Measurements from ENCODE around the gene GSTA5.
"Not testable (repeated sequence)": the region's sequence is repeated elsewhere in the genome, so short reads cannot be mapped to it uniquely, and the experiment has no call there.

The GSTA5 gene

DNA sequence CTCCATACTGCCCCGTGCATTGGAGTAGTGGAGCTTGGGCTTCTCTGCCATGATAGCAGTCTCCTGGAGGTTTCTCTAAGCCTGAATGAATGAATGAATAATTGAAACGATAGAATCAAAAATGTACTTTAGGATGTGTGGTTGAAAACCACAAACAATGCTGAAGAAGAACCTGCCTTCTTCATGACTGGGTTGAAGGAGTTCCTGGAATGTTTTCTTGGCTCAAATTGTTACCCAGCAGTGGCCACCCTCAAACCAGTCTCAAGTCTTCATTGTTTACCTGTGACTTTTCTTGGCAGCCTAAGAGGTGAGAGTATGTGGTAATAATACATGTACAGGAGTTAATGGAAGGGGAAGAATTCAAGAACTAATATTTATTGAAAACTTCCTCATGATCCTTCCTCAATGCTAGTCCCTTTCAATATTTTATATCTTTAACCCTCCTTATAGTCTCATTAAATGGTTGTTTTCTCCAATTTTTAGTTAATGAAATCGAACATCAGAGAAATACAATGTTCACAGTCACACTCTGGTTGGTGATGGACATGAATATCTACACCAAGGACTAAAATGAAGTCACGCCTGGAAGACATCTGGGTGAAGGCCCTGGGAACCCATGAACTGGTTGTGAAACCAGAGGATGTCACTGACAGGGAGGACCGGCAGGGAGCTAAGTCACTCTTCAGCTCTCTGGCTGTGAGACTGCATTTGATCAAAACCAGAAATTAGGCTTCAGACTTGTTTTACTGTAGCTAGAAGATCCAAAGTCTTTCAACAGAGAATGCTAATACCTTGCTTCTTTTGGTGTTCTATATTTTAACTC lies at the start of gene GSTA5:
TSS of gene GSTA5 (minus strand) at position 51 of the 823 bp plus-strand sequence.
- DNase-seq = no peak

- no peak for DNase-seq
Observed at GRCh38 chr6:52890018-52890417, 49.4 kb upstream of the GSTA5 start.

DNA sequence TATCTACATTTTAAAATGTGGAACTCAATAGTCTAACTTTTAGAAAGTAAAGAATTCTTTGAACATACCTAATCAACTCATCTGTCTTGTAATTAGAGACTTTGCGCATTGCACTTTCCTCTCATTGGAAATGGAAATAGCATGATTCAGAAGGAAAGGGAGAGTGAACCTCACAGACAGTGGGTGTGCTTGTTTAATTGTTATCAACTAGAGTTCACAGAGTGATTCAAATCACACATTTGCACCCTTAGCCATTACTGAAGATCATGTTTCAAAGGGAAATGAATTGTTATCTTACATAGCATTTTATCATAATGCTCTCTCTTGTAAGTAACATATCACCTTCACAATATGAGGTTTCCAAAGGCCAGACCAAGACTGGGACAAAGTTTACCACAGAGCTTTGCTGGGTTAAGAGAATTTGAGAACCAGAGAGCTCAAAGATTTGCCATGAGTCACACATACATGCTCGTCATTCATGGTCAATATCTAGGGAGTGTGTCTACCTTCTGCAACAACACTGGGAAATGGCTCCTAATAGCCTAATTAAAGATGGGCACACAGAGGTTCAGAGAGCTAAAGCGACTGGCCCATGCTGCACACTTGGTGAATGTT lies 47.4 kb upstream of the GSTA5 start:
- DNase-seq = no peak

- peak; percentile 62 for DNase-seq
Observed at GRCh38 chr6:52881996-52882841, 41.6 kb upstream of the GSTA5 start.

GRCh38 chr6:52881662-52881995 lies 41.0 kb upstream of the GSTA5 start:
- no peak for DNase-seq

- DNase-seq = no peak
Observed at GRCh38 chr6:52877786-52878185, 37.2 kb upstream of the GSTA5 start.

DNA sequence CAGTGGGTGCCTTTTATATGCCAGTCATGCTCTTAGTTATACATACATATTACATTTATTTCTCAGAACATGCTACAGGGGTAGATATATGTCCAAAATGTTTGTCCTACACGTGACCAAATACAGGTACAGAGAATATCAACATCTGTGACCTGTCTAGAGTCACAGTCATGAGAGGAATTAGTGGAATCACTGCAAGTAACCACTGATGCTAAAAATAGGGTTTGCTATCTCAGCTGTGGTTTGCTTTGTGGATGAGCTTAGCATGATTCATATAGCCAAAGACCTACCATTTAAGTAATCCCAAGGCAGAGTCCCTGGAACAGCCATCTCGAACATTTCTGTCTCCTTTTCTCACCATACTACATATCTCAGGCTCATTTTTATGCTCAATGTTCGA lies 36.6 kb upstream of the GSTA5 start:
- DNase-seq = no peak

DNA sequence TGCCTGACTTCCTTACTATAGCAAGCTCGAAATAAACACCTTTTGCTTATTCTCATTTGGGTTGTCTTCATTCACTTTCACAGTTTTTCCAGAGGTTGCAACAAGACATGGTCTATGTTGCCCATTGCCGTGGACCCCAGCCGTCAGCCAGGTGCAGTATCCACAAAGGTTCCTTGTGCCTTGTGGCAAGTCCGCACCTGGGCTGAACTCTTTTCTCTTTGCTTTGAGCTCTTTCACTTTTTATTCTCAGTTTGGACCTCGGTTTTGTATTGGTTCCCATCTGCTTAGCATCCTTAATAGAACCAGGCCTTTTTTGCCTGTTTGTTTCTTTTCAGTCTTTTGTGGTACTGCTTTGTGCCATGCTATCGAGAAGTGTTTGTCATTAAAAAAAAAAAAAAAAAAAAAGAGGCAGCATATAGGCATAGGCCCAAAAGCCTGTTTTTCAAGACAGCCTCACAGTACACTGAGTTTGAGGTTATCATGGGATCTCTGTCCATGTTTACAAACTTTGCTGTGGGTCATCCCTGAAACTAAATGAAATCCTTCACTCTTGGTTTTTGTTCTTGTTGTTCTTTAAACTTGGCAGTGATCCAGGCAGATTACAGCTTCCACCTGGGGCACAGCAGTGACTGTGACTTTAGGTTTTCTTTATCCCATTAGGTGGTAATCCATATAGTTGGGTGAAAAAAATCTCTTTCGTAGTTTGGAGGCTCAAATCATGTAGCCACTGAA lies 35.6 kb upstream of the GSTA5 start:
- DNase-seq = no peak

- no peak for DNase-seq
Observed at GRCh38 chr6:52872031-52872430, 31.4 kb upstream of the GSTA5 start.

GRCh38 chr6:52871621-52872020 lies 31.0 kb upstream of the GSTA5 start:
- DNase-seq = no peak

DNA sequence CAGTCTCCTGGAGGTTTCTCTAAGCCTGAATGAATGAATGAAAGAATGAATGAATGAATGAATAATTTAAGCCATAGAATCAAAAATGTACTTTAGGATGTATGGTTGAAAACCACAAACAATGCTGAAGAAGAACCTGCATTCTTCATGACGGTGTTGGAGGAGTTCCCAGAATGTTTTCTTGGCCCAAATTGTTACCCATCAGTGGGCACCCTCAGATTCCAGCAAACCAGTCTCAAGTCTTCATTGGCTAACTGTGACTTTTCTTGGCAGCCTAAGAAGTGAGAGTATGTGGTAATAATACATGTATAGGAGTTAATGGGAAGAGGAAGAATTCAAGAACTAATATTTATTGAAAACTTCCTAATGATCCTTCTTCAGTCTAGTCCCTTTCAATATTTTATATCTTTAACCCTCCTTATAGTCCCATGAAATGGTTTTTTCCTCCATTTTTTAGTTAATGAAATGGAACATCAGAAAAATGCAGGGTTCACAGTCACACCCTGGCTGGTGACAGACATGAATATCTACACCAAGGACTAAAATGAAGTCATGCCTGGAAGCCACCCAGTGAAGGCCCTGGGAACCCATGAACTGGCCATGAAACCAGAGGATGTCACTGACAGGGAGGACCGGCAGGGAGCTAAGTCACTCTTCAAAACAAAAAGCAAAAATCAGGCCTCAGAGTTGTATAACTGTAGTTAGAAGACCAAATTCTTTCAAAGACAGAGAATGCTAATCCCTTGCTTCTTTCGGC lies 29.9 kb upstream of the GSTA5 start:
- DNase-seq = not testable (repeated sequence)

DNA sequence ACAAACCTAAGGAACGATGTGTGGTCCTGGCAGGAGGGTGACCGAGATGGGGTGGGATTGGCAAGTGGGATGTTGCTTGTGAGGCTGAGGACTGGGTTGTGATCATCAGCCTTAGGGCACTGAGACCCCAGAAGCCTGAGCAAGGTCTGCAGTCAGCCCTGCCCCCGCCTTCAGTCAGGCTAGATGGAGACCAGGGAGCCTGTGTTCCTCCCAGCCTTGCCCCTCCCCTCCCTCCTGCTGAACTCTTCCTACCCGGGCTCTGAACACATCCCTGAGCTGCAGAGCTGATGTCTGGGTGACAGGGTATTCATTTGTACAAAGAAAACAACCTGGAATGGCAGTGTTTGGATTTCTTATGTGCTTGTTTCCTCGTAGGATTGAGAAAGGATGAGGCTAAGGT lies 28.3 kb upstream of the GSTA5 start:
- not testable (repeated sequence) for DNase-seq

GRCh38 chr6:52868240-52868639 lies 27.6 kb upstream of the GSTA5 start:
- DNase-seq = no peak

DNA sequence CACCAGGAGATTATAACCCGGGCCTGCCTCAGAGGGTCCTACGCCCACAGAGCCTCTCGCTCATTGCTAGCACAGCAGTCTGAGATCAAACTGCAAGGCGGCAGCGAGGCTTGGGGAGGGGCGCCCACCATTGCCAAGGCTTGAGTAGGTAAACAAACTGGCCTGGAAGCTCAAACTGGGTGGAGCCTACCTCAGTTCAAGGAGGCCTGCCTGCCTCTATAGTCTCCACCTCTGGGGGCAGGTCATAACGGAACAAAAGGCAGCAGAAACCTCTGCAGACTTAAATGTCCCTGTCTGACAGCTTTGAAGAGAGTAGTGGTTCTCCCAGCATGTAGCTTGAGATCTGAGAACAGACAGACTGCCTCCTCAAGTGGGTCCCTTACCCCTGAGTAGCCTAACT lies 20.5 kb upstream of the GSTA5 start:
- DNase-seq = not testable (repeated sequence)

DNA sequence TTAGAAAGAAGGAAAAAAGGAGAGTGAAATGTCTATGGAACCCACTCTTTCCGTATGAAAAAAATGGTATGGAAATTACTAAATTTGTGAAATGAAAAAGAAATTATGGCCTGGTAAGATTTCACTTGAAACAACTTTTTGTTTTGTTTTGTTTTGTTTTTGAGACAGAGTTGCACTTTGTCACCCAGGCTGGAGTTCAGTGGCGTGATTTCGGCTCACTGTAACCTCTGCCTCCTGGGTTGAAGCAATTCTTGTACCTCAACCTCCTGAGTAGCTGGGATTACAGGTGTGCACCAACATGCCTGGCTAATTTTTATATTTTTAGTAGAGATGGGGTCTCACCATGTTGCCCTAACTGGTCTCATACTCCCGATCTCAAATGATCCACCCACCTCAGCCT lies 17.8 kb upstream of the GSTA5 start:
- DNase-seq = no peak

DNA sequence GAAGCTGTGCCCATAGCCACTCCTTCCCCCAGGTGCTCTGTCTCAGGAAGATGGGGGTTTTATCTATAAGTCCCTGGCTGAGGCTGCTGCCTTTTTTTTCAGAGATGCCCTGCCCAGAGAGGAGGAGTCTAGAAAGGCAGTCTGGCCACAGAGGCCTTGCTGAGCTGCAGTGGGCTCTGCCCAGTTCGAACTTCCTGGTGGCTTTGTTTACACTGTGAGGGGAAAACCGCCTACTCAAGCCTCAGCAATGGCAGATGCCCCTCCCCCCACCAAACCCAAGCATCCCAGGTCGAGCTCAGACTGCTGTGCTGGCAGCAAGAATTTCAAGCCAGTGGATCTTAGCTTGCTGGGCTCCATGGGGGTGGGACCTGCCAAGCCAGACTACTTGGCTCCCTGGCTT lies 15.5 kb upstream of the GSTA5 start:
- DNase-seq = not testable (repeated sequence)

DNA sequence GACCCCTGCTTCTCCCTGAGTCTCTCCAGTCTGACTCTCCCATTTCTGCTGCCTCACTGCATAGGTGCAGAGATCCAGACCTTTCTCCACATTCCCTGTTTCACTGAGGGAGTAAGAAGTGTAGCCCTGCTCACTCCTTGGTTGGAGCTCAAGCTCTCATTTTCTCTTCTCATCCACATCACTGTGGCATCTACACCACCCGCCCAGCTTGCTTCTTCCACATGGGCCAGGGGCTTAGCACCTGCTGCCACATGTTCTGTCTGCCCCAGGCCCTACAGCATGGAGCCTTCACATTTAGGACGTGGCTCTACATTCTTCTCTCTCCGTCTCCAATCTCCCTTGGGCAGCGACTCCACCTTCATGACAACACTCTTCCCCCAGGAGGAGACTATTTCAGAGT lies 8.5 kb upstream of the GSTA5 start:
- no peak for DNase-seq

GRCh38 chr6:52846002-52846401 lies 5.4 kb upstream of the GSTA5 start:
- no peak for DNase-seq

DNA sequence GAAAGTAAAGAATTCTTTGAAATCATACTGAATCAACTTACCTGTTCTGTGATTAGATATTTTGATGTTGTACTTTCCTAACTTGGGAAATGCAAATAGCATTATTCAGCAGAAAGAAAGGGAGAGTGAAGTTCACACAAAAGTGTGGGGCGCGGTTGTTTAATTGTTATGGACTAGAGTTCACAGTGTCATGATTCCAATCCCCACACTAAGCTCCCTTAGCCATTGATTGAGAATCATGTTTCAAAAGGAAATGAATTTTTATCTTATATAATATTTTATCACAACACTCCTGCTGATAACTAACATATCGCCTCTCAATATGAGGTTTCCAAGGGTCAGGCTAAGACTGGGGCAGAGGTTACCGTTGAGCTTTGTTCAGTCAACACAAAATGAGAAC lies 3.0 kb upstream of the GSTA5 start:
- no peak for DNase-seq

GRCh38 chr6:52839124-52840055 lies 1.2 kb downstream of the GSTA5 start:
- no peak for DNase-seq

DNA sequence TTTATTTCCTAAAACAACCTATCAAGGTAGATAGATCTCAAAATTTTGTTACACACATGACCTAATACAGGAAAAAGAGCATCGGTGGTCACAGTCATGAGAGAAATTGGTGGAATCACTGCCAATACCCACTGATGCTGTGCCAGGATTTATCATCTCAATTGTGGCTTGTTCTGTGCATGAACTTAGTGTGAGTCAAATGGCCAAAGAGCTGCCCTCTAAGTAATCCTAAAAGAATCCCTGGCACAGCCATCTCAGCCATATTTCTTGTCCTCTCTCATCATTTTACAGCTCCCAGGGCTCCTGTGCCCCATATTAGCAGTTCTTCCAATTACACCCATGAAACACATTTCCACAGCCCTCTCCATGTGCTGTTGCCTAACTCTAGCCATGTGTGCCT lies 6.1 kb downstream of the GSTA5 start:
- DNase-seq = no peak

All from NCI-H2227 treated with DMSO at 0.1 percent for 48 hours (cell line).